SKM-1 (cell line): ENCODE results near the gene SH3PXD2A.
"Not testable (repeated sequence)": the region's sequence is repeated elsewhere in the genome, so short reads cannot be mapped to it uniquely, and the experiment has no call there.

Experiments
- DNase-seq: peaks from one replicate; lab custom pipeline; 2025; ENCODE audit not compliant: unreplicated experiment; lab: John Stamatoyannopoulos, UW

The SH3PXD2A gene

DNA sequence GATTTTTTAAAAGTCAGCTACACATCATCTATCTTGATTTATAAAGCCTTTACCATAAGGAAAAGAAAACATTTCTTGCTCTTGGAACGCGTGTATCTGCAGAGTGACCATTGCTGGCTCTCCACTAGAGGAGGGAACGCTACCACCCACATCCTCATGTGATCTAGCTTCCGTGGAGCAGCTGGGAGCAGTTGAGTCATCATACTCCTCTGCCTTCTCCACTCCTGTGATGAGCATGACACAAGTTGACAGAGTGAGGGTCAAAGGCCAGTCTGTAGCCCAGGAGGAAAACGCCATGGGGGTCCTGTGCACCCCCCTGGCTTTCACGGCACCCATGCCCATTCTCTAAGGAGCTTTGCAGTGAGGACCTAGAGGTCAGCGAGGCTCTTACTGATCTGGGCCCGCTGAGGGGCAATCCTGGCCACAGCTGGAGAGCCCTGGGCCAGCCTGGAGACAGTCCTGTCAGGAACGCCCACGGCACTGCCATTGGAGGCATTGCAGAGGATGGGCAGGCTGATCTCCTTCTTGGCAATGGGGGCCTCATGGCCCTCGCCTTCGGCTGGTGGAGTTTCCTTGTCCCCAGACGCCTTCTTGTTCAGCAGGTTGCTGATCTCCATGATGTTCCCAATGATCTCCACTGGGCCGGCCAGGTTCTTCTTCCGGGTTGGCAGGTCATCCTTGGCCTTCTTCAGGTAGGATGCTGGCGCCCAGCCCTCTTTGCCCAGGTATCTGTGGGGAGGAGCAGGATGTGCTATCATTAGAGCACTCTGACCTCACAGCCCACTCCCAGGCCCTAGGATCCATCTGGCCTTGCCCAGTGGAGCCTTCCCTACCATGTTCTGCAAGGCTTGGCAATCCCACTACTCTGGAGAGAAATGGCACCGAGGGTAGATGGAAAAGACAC is 242.7 kb downstream of the SH3PXD2A start:
- DNase-seq, result no peak

- DNase-seq, result no peak
Observed at GRCh38 chr10:103610921-103611511, 244.4 kb downstream of the SH3PXD2A start.

DNA sequence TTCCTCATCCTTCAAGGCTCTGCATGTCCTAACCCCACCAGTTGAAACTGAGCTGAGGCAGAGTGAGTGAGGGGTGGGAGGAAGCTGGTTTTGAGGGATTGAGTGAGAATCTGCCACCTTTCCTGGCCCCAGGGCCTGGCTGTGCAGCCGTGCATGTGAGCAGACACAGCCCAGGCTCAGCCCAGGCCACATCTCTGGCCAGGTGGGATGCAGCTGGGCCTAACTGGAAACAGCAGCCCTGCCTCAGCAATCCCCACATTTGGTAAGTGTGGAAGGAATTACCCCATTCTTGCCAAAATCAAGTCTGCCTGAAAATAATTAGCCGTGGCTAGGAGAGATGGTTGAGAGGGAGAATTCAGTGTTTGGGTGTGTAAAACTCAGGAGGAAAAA is 245.3 kb downstream of the SH3PXD2A start:
- DNase-seq, result no peak

GRCh38 chr10:103609231-103610082 is 245.9 kb downstream of the SH3PXD2A start:
- DNase-seq, result no peak

GRCh38 chr10:103608056-103608455 is 247.3 kb downstream of the SH3PXD2A start:
- DNase-seq, result not testable (repeated sequence)

DNA sequence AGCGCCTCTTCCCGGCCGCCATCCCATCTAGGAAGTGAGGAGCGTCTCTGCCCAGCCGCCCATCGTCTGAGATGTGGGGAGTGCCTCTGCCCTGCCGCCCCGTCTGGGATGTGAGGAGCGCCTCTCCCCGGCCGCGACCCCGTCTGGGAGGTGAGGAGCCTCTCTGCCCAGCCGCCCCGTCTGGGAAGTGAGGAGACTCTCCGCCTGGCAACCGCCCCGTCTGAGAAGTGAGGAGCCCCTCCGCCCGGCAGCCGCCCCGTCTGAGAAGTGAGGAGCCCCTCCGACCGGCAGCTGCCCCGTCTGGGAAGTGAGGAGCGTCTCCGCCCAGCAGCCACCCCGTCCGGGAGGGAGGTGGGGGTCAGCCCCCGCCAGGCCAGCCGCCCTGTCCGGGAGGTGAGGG is 248.3 kb downstream of the SH3PXD2A start:
- not testable (repeated sequence) for DNase-seq

DNA sequence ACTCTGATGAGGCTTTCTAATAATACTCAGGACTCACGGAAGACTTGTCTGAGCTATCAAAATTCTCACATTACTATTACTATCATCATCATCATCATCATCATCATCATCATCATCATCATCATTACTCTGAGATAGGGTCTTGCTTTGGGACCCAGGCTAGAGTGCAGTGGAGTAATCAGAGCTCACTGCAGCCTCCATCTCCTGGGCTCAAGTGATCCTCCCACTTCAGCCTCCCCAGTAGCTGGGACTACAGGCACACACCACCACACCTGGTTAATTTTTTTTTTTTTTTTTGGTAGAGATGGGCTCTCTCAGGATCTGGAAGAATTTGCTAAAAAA is 249.3 kb downstream of the SH3PXD2A start:
- DNase-seq, result not testable (repeated sequence)

GRCh38 chr10:103605359-103606096 is 249.8 kb downstream of the SH3PXD2A start:
- DNase-seq, result peak; percentile 36

- DNase-seq, result no peak
Observed at GRCh38 chr10:103603382-103603781, 252.0 kb downstream of the SH3PXD2A start.

- no peak for DNase-seq
Observed at GRCh38 chr10:103602852-103603155, 252.6 kb downstream of the SH3PXD2A start.

DNA sequence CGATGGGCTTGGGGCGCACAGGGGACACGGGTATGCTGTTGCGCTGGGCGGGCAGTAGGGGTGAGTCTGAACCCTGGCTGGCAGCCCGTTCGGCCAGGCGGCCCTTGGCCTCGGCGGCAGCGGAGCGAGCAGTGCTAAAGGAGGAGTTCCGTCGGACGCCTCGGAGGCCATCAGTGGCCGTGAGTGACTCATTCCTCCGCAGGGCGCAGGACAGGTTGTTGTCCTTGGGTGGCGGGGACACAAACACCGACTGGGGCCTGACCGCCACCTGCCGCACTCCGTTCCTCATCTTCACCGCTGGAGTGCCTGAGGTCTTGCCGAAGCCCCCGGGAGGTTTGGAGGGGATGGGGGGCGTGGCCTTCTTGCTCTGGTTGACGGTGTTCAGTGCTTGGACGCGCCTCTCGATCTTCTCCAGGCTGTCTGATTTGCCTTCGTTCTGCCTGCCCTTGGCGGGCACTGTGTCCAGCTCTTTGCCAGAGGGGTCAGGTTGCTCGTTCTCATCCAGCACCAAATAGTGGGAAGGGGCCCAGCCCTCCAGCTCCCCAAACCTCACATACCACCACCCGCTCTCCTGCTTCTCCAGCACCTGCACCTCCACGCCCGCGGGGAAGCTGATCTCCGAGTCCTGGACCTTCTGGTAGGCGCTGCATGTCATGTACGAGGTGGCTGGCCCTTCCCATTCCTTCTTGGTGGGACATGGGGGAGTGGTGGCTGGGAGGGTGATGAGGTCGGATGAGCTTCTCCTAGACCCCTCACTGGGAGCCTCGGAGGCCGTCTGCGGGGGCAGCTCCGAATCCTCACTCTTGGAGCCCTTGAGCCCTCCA is 253.1 kb downstream of the SH3PXD2A start:
- DNase-seq, result no peak

DNA sequence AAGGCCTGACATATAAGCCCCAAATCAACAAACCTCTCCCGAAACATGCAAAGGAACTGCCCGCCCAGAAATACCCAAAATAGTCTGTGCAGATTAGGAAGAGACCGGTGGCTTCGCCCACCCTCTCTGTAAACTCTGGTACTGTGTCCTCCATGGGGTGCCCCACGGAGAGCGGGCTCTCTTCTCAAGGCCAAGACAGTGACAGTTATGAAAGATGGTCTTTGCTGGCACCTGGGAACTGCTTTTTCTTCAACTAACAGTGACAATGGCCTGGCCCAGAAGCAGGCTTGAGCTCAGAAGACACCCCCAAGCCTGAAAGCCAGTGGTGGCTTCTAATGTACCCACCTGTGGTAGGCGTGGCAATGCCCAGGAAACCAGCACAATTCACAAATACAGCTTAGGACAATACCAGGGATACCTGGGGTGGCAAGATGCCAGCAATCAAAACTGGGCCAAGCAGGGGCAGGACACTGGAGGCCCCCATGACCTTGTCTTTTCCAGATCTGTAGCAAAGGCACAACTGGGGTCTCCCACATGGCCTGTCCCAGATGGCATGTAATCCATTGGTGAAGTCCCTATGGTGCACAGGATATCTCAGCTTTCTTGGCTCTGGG is 254.3 kb downstream of the SH3PXD2A start:
- no peak for DNase-seq

DNA sequence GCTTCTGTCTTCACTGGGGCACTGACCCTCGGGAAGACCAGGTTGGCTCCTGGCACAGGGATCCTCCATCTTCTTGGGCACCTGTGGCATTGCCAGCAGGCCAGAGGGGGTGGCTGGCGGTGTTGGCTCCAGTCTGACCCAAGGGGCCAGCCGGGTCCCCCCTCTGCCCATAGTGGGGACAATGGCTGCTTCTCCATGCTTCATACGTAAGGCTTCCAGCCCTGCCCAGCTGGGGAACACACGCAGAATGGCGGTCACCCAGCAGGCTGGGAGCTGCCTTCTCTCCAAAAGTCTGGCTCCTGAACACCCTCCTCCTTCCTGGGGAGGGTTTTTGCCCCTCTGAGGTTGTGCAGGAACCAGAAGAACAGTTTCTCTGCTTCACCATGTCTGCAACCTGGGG is 255.1 kb downstream of the SH3PXD2A start:
- no peak for DNase-seq

- DNase-seq, result no peak
Observed at GRCh38 chr10:103599907-103600306, 255.5 kb downstream of the SH3PXD2A start.

DNA sequence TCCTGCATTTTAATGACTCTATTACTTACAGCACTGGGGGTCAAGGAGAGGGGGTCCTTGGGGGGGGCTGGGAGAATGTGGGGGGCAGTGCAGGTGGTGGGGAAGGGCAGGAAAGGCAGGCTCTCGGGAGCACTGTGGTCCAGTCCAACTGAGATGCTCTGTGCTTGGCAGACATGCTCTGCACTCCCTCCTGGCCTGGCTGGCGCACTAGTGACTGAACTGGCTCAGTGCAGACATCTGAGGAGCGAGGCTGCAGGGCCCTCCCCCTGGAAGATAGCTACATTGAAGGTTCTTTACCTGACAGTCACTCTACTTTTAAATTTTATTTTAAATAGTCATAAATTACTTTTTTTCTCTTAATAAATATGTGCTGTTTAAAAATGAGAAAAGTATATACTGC is 256.2 kb downstream of the SH3PXD2A start:
- no peak for DNase-seq

DNA sequence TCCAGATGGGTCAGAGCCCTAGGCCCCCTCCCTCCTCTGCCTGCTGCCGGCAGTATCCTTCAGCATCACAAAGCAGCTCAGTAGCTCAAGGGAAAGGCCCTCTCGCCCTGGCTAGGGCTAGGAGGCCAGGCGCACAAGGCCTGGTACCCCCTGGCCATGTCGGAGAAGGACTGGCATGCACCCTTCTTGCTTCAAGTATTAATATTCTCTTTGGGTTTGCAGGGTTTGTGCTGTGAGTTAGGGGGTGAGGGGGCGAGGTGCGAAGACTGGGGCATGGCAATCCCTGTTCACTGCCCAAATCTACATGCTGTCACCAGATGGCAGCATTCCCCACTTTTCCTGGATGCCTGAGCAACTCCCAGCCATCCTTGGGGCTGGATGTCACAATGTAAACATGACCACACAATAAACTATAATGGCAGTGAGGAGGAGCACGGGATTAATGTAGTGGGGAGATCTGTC is 256.7 kb downstream of the SH3PXD2A start:
- peak; percentile 20 for DNase-seq

GRCh38 chr10:103597003-103597402 is 258.4 kb downstream of the SH3PXD2A start:
- DNase-seq, result no peak

- no peak for DNase-seq
Observed at GRCh38 chr10:103595933-103596726, 259.2 kb downstream of the SH3PXD2A start.

- no peak for DNase-seq
Observed at GRCh38 chr10:103593022-103593570, 262.3 kb downstream of the SH3PXD2A start.
